ENCODE data around the gene RNF125. TPM values are rescaled to one million over a fixed set of nuclear protein-coding genes. Genes with fewer than 3 reads are reported as not detected.
A peak's percentile ranks its signal among the peaks of the same experiment; 100 is the strongest.
"Not testable (repeated sequence)": the region's sequence is repeated elsewhere in the genome, so short reads cannot be mapped to it uniquely, and the experiment has no call there.

Gene RNF125
- total and polyA plus RNA-seq, 2 experiments from 2014 or later = 2.0 to 2.2 TPM

GRCh38 chr18:32011193-32011592 lies 7.4 kb upstream of the RNF125 start:
- Histone ChIP-seq H3K4me1 (ENCODE audit: low read depth) (no peaks in the 10 kb centered on the region), H3K36me3 (no peaks in the 10 kb centered on the region), H3K4me3 (no peak overlapping the region), H3K27ac (no peak overlapping the region), H3K27me3 (peaks cover 3% of the 10 kb centered on the region), H3K9me3 (ENCODE audit: low read depth) (no peaks in the 10 kb centered on the region)
- DNase-seq (ENCODE audit: low read depth in 1 of 2, low spot score in 1 of 2) = no peak
- no peak for TF ChIP-seq CTCF (IDR thresholded peaks at IDR 0.05; ENCODE audit: low read depth, low read length)

- Histone ChIP-seq H3K27ac (peak overlapping the region; percentile 74), H3K36me3 (no peaks in the 10 kb centered on the region), H3K9me3 (ENCODE audit: low read depth) (no peaks in the 10 kb centered on the region), H3K4me3 (peak overlapping the region; percentile 38), H3K27me3 (peaks cover 3% of the 10 kb centered on the region), H3K4me1 (ENCODE audit: low read depth) (no peaks in the 10 kb centered on the region)
- no peak for TF ChIP-seq CTCF (IDR thresholded peaks at IDR 0.05; ENCODE audit: low read depth, low read length)
- peak; percentile 29 to 49 for DNase-seq (ENCODE audit: low read depth in 1 of 2, low spot score in 1 of 2)
Observed at GRCh38 chr18:32019251-32019948, 775 bp downstream of the RNF125 start.

- H3K27me3 ChIP-seq; H3K27ac ChIP-seq; H3K9me3 ChIP-seq (ENCODE audit: low read depth); H3K4me1 ChIP-seq (ENCODE audit: low read depth); H3K36me3 ChIP-seq; DNase-seq (ENCODE audit: low read depth in 1 of 2, low spot score in 1 of 2): not testable (repeated sequence)
- peak overlapping the region; percentile 38 for H3K4me3 ChIP-seq
Observed at GRCh38 chr18:32019949-32020625, 1.5 kb downstream of the RNF125 start.

- H3K4me3 ChIP-seq = no peak overlapping the region
- no peak overlapping the region for H3K27ac ChIP-seq
- TF ChIP-seq CTCF (IDR thresholded peaks at IDR 0.05; ENCODE audit: low read depth, low read length) = no peak
Observed at GRCh38 chr18:32021756-32022564, 3.3 kb downstream of the RNF125 start.

GRCh38 chr18:32025744-32026143 lies 7.1 kb downstream of the RNF125 start:
- Histone ChIP-seq H3K4me1 (ENCODE audit: low read depth) (no peaks in the 10 kb centered on the region), H3K27me3 (no peaks in the 10 kb centered on the region), H3K27ac (no peak overlapping the region), H3K4me3 (no peak overlapping the region), H3K9me3 (ENCODE audit: low read depth) (no peaks in the 10 kb centered on the region), H3K36me3 (no peaks in the 10 kb centered on the region)
- TF ChIP-seq CTCF (IDR thresholded peaks at IDR 0.05; ENCODE audit: low read depth, low read length) = no peak
- no peak for DNase-seq (ENCODE audit: low read depth in 1 of 2, low spot score in 1 of 2)

More at GRCh38 chr18:32021756-32022564, 3.3 kb downstream of the RNF125 start:
- H3K9me3 ChIP-seq (ENCODE audit: low read depth) = no peaks in the 10 kb centered on the region
- H3K36me3 ChIP-seq = no peaks in the 10 kb centered on the region
- no peaks in the 10 kb centered on the region for H3K27me3 ChIP-seq
- no peaks in the 10 kb centered on the region for H3K4me1 ChIP-seq (ENCODE audit: low read depth)
- no peak for DNase-seq (ENCODE audit: low read depth in 1 of 2, low spot score in 1 of 2)
